Left cardiac atrium (tissue), 2 donors: Measurements from ENCODE around the gene DHRS9. TPM values are rescaled to one million over a fixed set of nuclear protein-coding genes. Genes with fewer than 3 reads are reported as not detected.

Source experiments
- total RNA-seq, 2 donors: library from RNA; stranded (reverse); fragmentation: NEBNext Ultra II Directional; extraction: Animal tissue kit (Norgen Biotek cat#: 25700); gene quantifications; one replicate each; pipeline ENCODE4 v1.2.1, GENCODE V29; 2021
- donor health status: DM: no; HTN: yes; CAD: no; lungs with severe emphysema.
- donor health status: DM: yes; HTN: yes; CAD: no.

DHRS9 gene
- total RNA-seq, 2 donors from 2014 or later, result 47.6 to 76.9 TPM

Other genes with a start within 250 kb of the DHRS9 start
- under 1 TPM; 0.37 to 0.85 TPM for gene SPC25, start 179.1 kb upstream of the DHRS9 start, total RNA-seq
- not detected for gene G6PC2, start 168.3 kb upstream of the DHRS9 start, total RNA-seq
- gene ABCB11, start 38.2 kb upstream of the DHRS9 start, total RNA-seq, result 1 to 10 TPM in 1 of 2 donors, under 1 TPM in 1; 0.37 to 1.1 TPM